Vagina (tissue), 2 donors: ENCODE results near the gene POU6F2.

Source experiments
- POLR2A ChIP-seq, 2 donors: fragments of 450-650 bp; IDR thresholded peaks; one replicate each; pipeline ENCODE4 v1.6.1; 2017; ENCODE audit warnings: antibody characterized with exemption in 2 of 2, mild to moderate bottlenecking in 2 of 2, moderate library complexity in 2 of 2
- TF ChIP-seq, protein P1 (sequence below), 3 experiments: fragments of 450-650 bp in 2 of 3; fragments of 200-600 bp in 1 of 3; sonication (generic) in 1 of 3; IDR thresholded peaks; one replicate each; pipeline ENCODE4 v1.5.1; 2017 to 2019; ENCODE audit warnings: antibody characterized with exemption in 3 of 3, mild to moderate bottlenecking in 2 of 3, moderate library complexity in 2 of 3

DNA sequence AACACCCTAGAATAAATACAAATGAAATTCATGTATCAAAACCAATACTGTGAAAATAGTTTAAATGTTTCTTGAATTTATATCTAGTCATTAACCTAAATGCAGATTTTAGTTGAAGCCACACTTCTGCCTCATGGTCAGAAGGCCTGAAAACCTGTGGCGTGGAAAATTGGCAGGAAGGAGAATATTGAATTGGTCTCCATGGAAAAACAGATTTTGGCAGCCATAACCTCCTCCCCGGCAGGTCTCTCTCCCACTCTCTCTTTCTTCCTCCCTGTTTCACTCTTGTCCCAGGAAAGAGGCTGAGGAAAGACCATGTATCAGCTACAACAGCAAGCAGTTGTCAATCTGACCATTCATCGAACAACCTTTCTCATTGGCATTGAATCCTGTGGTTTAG is 427.9 kb downstream of the POU6F2 start:
- no peak for TF ChIP-seq POLR2A (IDR thresholded peaks at IDR 0.05)
- TF ChIP-seq, protein P1, sequence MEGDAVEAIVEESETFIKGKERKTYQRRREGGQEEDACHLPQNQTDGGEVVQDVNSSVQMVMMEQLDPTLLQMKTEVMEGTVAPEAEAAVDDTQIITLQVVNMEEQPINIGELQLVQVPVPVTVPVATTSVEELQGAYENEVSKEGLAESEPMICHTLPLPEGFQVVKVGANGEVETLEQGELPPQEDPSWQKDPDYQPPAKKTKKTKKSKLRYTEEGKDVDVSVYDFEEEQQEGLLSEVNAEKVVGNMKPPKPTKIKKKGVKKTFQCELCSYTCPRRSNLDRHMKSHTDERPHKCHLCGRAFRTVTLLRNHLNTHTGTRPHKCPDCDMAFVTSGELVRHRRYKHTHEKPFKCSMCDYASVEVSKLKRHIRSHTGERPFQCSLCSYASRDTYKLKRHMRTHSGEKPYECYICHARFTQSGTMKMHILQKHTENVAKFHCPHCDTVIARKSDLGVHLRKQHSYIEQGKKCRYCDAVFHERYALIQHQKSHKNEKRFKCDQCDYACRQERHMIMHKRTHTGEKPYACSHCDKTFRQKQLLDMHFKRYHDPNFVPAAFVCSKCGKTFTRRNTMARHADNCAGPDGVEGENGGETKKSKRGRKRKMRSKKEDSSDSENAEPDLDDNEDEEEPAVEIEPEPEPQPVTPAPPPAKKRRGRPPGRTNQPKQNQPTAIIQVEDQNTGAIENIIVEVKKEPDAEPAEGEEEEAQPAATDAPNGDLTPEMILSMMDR (IDR thresholded peaks at IDR 0.05): no peak
